Endometrium (tissue), 2 donors: ENCODE results near the gene KCNQ1.

ENCODE experiments used
- FAIRE-seq: peaks from 2 replicates; lab custom pipeline; 2012; peaks lifted over from hg19 to GRCh38; lab: Jason Lieb, UNC
- donor health status: control.
- donor health status: control.

The KCNQ1 gene

DNA sequence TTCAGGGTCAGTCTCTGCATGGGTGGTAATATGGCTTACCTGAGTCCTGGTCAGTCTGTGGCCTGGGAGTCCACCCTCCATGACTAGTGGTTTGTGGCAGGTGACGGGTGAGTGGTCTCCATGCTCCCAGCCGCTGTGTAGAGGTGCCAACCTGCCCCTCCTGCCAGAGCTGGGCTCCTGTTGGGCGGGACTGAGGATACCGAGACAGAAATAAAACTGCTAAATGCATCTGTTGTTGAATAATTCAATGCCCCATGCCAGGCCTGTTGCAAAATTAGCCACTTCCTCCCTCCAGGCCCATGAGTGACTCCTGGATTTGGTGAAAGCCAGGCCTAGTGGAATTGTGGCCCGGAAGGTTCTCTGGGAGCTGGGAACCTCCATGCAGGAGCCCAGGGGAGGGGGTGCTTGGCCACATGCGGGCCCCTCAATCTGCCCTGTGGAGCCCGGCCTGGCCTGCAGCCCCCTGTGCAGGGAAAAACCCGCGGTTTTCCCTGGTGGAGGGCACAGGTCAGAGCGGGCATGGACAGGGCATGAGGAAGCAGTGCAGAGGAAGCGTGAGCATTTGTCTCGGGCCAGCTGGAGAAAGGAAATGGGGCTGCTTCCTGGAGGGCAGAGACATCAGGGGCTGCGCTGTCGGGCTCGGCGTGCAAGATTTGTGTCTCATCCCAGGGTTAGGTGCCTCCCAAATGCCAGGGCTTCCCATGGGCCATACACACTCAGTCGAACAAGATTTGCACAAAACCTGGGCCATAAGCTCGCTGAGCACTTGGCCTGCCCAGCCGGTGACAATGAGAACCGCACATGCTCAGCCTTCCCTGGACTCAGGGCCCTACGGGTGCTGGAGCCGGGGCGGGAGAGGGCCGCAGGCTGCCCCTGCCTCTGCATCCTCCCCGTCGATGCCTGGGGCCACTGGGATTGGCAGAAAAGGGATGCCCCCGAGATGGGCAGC is 66.9 kb downstream of the KCNQ1 start:
- no peak for FAIRE-seq

DNA sequence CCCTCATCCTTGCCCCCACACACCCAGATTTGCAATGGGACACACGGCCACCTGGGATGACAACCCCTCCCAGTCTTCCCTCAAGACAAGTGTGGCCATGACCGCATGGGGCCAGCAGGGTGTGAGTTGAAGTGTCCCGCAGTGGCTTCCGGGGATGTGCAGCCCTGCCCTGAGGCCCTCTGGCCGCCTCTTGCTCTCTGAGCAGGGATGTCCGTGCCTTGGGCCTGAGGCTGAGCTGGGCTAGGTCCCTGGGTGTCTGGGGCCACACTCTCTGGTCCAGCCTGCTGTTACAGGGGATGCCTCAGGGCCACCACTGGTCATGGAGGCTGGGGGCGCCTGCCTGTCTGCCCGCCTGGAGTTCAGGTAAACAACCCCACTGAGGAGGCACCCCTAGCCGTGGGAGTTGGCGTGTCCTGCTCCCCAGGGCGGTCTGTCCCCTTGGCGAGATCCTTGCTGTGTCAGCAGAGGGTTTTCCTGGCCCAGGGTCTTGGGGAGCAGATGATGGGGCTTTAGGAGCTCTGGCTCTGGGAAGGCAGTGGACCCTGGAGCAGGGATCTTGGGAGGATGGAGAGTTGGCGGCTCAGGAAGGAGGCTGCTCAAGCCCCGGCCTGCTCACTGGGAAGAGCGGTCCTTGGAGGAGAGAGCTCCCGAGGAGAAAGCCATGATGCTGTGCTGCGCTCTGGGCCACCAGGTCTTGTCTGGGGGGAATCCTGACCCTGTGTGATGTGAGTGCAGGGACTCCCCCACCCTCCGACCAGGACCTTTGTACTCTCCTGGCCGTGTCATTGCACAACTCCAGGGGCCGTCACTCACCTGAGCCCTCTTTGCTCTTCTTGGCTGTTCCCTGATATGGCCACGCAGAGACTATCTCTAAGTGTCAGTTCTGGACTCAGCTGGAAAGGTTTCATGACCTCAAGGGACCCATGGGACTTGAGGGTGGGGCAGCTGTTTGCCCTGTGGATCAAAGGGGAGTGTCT is 67.9 kb downstream of the KCNQ1 start:
- FAIRE-seq: no peak

GRCh38 chr11:2513441-2513840 is 68.6 kb downstream of the KCNQ1 start:
- no peak for FAIRE-seq

- FAIRE-seq: no peak
These were observed 70.8 kb downstream of the KCNQ1 start for GRCh38 chr11:2515401-2516275.

DNA sequence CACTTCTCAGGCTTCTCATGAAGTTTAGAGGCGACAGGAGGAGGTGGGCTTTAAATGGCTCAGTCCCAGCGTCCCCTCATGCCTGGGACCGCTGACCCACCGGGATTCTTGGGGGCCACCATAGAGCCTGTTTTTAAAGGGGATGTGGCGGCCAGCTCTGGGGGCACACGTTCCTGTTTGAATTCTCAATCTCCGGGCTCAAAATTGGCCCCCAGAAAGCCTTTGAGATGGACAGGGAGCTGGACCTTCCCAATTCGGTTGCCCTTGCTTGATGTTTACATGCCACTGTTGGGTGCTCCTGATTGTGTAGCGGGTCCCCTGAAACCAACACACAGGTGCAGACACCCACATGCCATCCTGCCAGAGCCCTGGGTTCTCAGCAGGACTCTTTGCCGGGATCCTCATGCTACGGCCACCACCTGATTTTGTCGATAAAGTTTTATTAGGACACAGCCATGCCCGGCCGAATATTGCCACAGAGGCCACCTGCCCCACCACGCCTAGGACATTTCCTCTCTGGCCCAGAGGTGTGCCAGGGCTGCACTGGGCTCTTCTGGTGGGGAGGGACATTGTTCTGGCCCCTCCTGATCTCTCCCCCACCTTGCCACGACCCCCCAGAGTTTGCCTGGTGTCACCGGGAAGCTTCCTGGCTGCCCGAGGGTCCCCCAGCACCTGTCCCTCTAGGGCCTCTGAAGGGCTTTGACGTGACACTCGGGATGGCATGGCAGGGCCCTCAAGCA is 71.6 kb downstream of the KCNQ1 start:
- no peak for FAIRE-seq

DNA sequence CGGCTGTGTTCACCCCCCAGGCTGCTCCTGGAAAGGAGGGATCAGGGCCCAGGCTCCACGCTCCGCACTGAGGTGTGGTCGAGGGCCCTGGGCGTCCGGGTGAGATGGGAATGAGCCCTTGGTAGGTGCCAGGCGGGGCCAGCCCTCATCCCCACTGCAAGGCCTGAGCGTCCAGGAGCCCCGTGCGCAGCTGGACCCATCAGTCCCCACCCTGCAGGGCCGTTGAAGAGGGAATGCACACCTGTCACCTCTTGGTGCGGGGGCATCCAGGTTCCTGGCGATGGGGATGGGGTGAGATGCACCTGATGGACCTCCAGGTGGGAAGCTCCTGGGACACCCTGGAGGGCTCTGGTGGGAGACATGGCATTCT is 72.2 kb downstream of the KCNQ1 start:
- no peak for FAIRE-seq

- no peak for FAIRE-seq
These were observed 72.7 kb downstream of the KCNQ1 start for GRCh38 chr11:2517386-2518064.

GRCh38 chr11:2518111-2518982 is 73.5 kb downstream of the KCNQ1 start:
- no peak for FAIRE-seq

GRCh38 chr11:2518983-2519340 is 74.2 kb downstream of the KCNQ1 start:
- no peak for FAIRE-seq

GRCh38 chr11:2519517-2519861 is 74.7 kb downstream of the KCNQ1 start:
- FAIRE-seq: no peak

GRCh38 chr11:2519862-2520735 is 75.3 kb downstream of the KCNQ1 start:
- FAIRE-seq: no peak

DNA sequence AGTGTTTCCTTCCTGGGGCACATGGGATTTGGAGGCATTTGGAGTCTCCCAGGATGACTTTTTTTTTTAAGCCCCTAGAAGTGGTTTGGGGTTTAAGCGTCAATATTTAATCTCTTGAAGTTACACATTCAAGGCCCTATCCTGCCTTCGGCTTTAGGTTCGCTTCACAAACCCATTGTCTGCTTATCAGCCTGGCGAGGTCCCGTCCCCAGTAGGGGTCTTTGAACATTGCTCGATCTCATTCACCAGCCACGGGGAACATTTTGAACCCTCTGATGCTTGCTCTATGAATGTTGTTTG is 75.9 kb downstream of the KCNQ1 start:
- FAIRE-seq: no peak

- FAIRE-seq: no peak
These were observed 76.4 kb downstream of the KCNQ1 start for GRCh38 chr11:2521081-2521732.

DNA sequence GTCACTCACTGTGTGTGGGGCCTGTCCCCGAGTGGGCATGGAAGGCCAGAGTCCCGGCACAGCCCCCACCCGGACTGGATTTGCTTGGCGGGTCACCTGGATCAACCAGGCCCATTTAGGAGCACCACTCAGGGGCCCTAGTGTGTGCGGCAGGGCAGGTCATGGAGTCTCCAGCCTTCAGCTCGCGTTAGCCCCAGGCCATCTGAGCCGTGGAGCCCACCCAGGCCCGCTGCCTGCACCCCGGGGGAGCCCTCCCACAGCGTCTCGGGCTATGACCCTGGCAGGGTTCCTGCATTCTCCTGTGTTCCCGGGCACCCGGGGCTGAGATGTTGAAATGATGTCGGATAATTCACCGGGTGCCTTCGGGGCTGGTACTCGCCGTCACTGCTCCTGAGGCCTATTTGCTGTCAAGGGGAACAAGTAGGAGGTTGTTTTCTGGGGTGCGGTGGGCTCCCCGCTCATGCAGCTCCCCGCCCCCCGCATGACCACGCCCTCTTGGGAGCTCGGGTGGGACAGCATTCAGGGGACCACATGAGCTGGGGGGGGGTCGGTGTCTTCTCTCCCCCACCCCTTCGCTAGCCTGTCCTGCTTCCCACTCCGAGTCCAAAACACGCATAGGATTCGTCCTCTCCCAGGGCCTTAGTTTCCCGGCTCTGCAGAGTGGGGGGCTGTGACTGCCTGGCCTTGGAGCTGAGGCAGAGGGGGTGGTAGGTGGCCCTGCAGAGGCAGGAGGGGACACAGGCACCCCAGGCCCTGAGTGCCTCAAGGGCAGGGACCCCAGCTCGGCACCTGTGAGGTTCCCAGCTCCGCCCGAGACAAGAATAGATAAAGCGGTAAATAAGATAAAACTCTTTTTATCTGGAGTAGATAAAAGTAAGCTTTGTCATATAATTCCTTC is 77.2 kb downstream of the KCNQ1 start:
- no peak for FAIRE-seq

DNA sequence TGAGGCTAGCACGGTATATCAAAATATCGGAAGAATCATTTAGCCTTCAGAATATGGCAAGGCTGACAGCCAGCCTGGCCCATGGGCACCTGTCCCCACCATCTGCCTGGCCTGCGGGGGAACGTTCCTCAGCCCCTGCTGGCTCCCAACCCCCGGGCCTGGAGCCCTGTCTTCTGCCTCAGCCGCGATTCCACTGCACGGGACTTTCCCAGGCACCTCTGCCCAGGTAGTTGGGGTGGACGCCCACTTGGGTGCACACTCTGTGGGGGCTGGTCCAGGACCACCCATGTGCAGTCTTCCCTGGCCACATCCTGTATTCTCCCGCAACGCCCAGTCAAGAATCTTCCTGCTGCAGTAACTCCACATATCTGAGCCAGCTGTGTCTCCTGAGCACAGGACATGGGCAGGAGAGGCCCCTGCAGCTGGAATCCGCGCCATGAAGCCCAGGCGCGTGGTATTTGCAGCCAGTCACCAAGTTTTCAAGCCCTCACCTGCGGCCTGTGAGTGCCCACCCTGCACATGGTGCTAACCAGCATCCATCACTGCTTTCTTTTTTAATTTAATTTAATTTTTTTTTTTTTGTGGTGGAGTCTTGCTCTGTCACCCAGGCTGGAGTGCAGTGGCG is 77.9 kb downstream of the KCNQ1 start:
- no peak for FAIRE-seq

- no peak for FAIRE-seq
These were observed 79.1 kb downstream of the KCNQ1 start for GRCh38 chr11:2523821-2524391.
